IPS-18c (cell line): ENCODE measurements around the gene GTF2A2.

Experiments used
- H3K4me3 ChIP-seq: 2 replicates; pipeline ENCODE4 v1.7.0; 2013; ENCODE audit warnings: low read depth, mild to moderate bottlenecking, low read length, moderate library complexity; ENCODE audit not compliant: insufficient read depth
- H3K9me3 ChIP-seq: one replicate; pipeline ENCODE4 v1.6.1; 2013; ENCODE audit warnings: mild to moderate bottlenecking, low read length, moderate library complexity; ENCODE audit not compliant: control insufficient read depth, insufficient read depth

Gene GTF2A2

DNA sequence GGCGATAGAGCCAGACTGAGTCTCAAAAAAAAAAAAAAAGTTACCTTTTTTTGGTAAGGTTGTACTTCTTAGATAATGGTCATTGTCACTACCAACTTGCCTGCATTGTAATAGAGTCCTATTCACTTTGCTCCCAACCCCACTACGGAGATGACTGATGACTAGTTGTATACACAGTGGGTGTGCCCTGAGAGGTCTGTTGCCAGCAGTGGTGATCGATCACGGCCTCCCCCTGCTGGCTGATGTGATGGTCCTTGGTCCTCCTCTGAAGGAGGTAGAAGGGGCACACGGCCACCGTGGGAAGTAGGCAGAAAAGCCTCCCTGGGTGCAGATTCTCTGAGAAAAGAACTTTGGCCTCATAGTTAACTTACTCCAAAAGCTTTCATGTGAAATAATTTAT, 35.0 kb downstream of the GTF2A2 start:
- H3K9me3 ChIP-seq: no peaks in the 10 kb centered on the region
- no peak overlapping the region for H3K4me3 ChIP-seq

DNA sequence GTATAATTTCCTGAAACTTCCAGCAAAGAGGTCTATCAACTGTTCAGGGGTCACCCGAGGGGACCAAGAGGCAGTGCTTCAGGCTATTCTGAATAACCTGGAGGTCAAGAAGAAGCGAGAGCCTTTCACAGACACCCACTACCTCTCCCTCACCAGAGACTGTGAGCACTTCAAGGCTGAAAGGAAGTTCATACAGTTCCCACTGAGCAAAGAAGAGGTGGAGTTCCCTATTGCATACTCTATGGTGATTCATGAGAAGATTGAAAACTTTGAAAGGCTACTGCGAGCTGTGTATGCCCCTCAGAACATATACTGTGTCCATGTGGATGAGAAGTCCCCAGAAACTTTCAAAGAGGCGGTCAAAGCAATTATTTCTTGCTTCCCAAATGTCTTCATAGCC, 38.9 kb downstream of the GTF2A2 start:
- H3K4me3 ChIP-seq: no peak overlapping the region

DNA sequence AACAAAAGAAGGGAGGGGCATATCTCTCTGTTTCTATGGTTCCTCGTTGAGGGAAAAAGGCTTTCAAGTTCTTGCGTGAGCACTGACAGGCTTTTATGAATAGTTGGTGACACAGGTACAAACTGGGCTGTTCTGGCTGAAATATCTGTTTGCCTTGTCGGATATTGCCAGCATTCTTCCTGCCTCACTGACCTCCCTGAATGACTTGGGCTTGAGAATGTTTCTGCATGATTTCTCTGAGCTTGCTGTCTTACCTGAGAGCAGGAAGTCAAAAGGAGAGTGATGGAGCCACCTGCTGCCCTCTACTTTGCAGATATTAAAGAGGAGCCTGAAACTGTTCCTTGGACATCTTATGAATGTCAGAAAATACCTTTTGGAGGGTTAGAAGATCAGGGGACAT, 40.9 kb downstream of the GTF2A2 start:
- Histone ChIP-seq H3K4me3 (no peak overlapping the region), H3K9me3 (no peaks in the 10 kb centered on the region)

More for the DNA sequence above, 38.9 kb downstream of the GTF2A2 start:
- H3K9me3 ChIP-seq: no peaks in the 10 kb centered on the region

DNA sequence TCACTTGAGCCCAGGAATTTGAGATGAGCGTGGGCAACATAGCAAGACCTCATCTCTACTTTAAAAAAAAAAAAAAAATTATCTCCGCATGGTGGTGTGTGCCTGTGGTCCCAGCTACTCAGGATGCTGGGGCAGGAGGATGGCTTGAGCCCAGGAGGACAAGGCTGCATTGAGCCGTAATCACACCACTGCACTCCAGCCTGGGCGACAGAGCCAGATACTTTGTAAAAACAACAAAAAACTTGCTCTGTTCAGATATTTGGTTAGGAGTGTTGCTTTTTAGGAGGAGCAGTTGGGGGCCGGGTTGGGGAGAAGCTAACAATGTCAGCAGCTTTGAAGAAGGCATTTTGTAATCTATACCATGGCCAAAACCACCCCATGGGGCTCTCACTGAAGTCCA, 41.7 kb downstream of the GTF2A2 start:
- Histone ChIP-seq H3K9me3 (no peaks in the 10 kb centered on the region), H3K4me3 (no peak overlapping the region)

DNA sequence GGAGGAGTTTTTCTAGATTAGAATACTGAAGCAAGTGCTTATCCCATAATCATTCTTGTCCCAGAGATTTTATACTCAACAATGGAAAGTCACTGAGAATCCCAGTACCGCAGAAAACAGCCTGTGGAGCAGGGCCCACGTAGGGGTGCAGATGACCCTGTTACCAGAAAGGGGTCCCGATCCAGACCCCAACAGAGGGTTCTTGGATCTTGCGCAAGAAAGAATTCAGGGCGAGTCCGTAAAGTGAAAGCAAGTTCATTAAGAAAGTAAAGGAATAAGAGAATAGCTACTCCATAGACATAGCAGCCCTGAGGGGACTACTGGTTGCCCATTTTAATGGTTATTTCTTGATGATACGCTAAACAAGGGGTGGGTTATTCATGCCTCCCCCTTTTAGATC, 43.2 kb downstream of the GTF2A2 start:
- no peak overlapping the region for H3K4me3 ChIP-seq
- H3K9me3 ChIP-seq: no peaks in the 10 kb centered on the region

DNA sequence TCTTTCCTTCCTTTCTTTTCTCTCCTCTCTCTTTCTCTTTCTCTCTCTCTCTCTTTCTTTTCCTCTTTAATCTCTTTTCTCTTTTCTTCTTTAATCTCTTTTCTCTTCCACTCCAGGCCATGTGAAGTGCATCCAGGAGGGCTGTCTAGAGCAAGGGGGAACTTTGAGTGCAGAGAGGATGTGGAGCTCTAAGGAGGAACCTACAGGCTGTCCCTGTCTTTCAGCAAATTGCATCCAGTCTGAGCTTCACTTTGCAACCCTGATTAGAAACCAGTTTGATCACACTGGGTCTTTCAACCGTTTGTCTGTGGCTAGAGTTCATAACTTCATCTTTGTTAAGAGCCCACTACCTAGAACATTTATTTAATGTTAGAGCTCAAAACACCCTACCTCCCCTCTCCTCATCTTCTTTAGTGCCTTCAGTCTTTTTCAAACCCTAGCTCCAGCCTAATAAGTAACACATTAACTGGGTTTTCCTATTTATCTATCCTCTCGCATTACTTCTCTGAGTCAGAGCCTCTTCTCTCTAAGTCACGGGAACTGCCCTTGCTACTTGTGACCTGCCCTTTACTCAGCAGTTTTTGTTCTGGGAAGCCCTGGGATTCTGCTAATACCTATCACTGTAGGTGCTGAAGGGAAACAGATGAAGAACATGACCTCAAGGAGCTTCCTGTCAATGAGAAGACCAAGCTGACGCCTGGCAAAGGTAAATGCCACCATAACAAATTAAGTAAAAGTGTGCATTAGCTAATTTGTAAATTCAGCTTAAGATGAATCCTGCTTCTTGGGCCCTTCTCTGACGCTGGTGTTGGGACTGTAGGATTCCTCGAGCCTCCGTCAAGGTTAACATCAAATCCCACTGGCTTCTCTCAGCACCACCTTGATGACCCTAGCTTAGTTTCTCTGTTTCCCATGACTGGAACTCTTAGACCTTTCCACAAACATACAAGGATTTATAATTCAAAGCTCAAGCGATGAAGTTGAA, 45.7 kb downstream of the GTF2A2 start, which contains the start of gene GCNT3:
GCNT3 (plus strand) TSS at position 508 of the 985 bp plus-strand sequence. CDS start 6,456 bp downstream, outside the sequence.
- Histone ChIP-seq H3K9me3 (no peaks in the 10 kb centered on the region), H3K4me3 (no peak within 1 kb of the TSS)

DNA sequence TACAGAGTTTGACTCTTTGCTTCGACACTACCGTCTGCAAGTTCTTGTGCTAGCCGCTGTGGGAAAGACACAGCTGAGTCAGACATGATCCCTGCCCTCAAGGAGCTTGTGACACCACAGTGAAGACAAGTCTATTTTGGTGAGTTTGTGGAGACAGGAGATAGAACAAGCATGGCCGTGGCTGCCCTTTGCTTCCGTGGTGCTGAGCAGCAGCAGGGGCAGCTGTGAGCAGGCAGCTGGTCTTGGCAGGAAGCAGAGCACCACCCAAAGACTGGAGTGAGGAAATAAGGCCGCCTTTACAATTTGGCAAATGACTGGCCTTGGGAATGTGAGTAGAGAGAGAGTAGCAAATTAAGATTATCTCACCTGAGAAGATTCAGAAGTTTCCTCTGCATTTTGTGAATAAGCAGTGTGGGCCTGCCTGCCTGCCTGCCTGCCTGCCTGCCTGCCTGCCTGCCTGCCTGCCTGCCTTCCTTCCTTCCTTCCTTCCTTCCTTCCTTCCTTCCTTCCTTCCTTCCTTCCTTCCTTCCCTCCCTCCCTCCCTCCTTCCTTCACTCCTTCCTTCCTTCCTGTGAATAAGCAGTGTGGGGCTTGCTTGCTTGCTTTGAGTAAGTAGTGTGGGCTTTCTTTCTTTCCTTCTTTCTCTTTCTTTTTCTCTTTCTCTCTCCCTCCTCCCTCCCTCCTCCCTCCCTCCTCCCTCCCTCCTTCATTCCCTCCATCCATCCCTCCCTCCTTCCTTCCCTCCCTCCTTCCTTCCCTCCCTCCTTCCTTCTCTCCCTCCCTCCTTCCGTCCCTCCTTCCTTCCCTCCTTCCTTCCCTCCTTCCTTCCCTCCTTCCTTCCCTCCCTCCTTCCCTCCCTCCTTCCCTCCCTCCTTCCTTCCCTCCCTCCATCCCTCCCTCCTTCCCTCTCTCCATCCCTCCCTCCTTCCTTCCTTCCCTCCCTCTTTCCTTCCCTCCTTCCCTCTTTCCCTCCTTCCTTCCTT, 47.3 kb downstream of the GTF2A2 start:
- Histone ChIP-seq H3K4me3 (no peak overlapping the region), H3K9me3 (no peaks in the 10 kb centered on the region)

DNA sequence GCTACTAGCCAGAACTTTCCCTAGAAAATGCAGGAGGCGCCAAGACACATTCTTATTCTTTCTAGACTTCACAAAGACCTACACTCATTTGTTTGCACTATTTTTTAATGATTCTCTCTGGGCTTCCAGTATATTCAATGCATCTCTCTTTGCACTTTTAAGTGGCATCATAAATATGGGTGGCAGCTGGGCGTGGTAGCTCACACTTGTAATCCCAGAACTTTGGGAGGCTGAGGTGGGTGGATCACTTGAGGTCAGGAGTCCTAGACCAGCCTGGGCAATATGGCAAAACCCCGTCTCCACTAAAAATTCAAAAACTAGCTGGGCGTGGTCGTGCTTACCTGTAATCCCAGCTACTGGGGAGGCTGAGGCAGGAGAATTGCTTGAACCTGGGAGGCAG, 51.3 kb downstream of the GTF2A2 start:
- Histone ChIP-seq H3K9me3 (peaks cover 5% of the 10 kb centered on the region), H3K4me3 (no peak overlapping the region)

DNA sequence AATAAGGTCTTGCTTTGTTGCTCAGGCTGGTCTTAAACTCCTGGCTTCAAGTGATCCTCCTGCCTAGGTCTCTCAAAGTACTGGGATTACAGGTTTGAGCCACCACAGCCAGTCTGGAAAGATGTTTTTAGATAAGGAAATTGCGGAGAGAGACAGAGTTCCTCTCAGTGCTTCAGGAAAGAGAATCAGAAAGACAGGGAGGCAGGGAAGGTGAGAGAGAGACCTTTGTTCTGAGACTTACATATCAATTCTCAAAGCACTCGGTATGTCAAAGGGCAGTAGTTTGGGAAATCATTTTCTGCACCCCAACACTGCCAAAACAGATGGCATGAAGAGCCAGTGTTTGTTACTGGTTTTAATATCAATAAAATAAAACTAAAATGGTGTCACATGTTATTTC, 58.9 kb downstream of the GTF2A2 start:
- H3K9me3 ChIP-seq: peaks cover 3% of the 10 kb centered on the region
- no peak overlapping the region for H3K4me3 ChIP-seq

DNA sequence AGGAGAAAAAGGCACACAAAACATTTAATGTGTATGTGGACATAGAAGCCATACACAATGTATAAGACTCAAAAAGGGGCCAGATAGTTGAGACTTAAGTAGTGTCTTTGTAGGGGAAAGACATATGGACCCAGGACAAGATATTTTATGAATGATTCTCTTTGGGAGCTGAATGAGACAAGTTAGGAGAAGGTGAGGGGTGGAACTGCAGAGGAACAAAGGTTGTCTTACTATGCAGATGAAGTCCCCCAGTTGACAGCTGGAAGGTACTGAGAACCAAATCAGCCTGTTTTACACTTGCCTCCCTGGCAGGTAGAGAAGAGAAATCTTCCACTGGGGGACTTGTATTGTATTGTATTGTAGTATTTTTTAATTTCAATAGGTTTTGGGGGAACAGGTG, 60.7 kb downstream of the GTF2A2 start:
- peaks cover 2% of the 10 kb centered on the region for H3K9me3 ChIP-seq
- no peak overlapping the region for H3K4me3 ChIP-seq

DNA sequence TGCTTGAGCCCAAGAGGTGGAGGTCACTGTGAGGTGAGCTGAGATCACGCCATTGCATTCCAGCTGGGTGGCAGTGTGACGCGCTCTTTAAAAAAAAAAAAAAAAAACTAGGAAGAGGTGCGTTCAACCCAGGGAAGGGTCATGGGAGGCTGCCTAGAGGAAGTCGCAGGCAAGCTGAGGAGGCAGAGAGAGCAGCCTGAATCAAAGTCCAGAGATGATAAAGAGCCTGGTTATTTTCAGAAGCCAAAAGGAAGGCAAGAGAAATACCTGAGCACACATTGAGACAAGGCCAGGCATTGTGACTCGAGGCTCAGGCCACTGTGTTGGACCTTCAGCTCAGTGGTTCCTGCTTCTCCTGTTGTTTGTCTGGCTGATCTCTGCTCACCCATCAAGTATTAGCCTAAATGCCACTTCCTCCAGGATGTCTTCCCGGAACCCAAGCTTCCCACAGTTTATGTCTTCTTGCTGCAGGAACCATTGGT, 61.8 kb downstream of the GTF2A2 start:
- no peak overlapping the region for H3K4me3 ChIP-seq
- peaks cover 2% of the 10 kb centered on the region for H3K9me3 ChIP-seq

DNA sequence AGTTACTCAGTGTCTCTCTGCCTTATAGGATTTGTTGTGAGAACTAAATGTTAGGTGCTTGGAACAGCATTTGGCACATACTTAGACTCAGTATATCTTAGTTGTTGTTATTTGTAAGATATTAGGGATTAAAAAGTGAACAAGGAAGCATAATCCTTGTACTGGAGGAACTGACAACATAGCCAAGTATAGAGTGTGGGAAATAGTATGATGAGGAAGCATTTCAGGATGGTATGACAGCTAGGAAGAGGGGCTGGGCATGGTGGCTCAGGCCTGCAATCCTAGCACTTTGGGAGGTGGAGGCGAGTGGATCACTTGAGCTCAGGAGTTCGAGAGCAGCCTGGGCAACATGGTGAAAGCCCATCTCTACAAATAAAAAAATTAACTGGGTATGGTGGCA, 62.3 kb downstream of the GTF2A2 start:
- H3K4me3 ChIP-seq: no peak overlapping the region
- peaks cover 2% of the 10 kb centered on the region for H3K9me3 ChIP-seq

DNA sequence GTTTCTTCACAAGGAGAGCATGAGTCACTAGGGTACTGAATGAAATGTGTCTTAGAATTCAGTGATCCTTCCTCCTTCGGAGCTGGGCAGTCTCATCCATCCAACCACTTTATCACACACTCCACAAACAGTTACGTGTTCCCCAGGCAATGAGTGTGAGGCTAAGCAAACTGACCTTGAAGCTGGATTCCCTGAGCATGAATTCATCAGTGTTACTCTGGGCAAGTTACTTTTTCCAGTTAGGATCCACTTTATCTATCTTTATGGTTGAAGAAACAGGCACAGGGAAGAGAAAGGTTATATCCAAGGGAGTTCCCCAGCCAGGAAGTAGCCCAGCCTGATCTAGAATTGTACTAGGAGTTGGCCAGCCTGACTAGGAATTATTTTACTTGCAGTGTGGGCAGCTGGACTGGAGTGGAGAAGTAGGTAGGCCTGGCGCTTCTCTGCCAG, 62.8 kb downstream of the GTF2A2 start:
- Histone ChIP-seq H3K9me3 (peaks cover 2% of the 10 kb centered on the region), H3K4me3 (no peak overlapping the region)

DNA sequence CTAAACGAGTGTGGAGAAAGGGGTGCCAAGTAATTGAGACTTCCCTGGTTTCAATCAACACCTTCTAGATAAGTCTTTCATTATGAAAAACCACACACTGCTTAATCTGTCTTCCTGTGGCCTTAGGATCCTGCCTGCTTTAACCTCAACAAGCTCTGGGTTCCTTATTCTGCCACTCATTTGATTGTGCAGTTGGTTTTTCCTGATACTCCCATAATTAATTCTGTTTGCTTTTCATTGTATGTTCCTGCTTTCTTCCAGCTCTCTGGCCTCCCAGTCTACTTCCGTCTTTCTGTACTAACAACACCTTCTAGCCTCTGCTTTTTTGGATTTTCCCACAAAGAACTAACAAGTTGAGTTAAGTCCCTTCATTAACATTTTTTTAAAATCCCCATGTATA, 66.0 kb downstream of the GTF2A2 start:
- H3K9me3 ChIP-seq: no peaks in the 10 kb centered on the region

DNA sequence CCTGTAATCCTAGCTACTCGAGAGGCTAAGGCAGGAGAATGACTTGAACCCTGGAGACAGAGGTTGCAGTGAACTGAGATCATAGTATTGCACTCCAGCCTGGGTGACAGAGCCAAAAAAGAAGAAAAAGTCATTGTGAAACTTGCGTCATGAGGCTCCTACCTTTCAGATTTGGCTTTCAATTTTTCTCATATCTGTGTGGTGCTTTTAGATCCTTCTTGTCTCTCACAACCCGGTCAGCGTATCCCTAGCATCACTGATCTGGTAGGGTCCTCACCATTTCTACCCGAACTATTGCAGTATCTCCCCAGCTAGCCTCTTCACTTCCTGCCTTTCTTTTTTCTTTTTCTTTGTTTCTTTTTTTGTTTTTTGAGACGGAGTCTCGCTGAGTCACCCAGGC, 67.3 kb downstream of the GTF2A2 start:
- no peaks in the 10 kb centered on the region for H3K9me3 ChIP-seq
- H3K4me3 ChIP-seq: no peak overlapping the region

More for the DNA sequence above, 66.0 kb downstream of the GTF2A2 start:
- H3K4me3 ChIP-seq: no peak overlapping the region
